HepG2 (cell line): ENCODE data around the gene DGAT2. TPM values are rescaled to one million over a fixed set of nuclear protein-coding genes. Genes with fewer than 3 reads are reported as not detected.
A peak's percentile ranks its signal among the peaks of the same experiment; 100 is the strongest.

ENCODE experiments used
- KDM3A ChIP-seq: IDR thresholded peaks from 2 replicates; pipeline ENCODE4 v1.6.1; 2018; ENCODE audit warnings: low read depth, missing compliant biosample characterization
- MTA1 ChIP-seq: sonication (generic); formaldehyde crosslinking; IDR thresholded peaks from 2 replicates; pipeline ENCODE4 v1.4.0; 2020; ENCODE audit warnings: missing genetic modification reagents, mild to moderate bottlenecking, borderline replicate concordance
- NFE2L1 ChIP-seq: sonication (generic); formaldehyde crosslinking; IDR thresholded peaks from 2 replicates; pipeline ENCODE4 v1.4.0; 2020; ENCODE audit warnings: missing genetic modification reagents, mild to moderate bottlenecking, borderline replicate concordance
- SIN3A ChIP-seq: IDR thresholded peaks from 2 replicates; pipeline ENCODE4 v1.6.1; 2011; ENCODE audit warnings: low read depth, mild to moderate bottlenecking, control low read depth, low read length, borderline replicate concordance
- THYN1 ChIP-seq: sonication (generic); formaldehyde crosslinking; IDR thresholded peaks from 2 replicates; pipeline ENCODE4 v1.8.1; 2023; ENCODE audit warnings: low read depth, mild to moderate bottlenecking, moderate library complexity, missing genetic modification reagents, borderline replicate concordance
- ZBTB3 ChIP-seq: sonication (generic); formaldehyde crosslinking; IDR thresholded peaks from 2 replicates; pipeline ENCODE4 v1.4.0; 2020; ENCODE audit warnings: low read depth, mild to moderate bottlenecking, moderate library complexity, missing genetic modification reagents, borderline replicate concordance
- ZEB1 ChIP-seq: IDR thresholded peaks from 2 replicates; pipeline ENCODE4 v1.6.1; 2012; ENCODE audit warnings: mild to moderate bottlenecking, low read depth, inconsistent platforms; ENCODE audit not compliant: insufficient replicate concordance
- ZNF598 ChIP-seq: sonication (generic); formaldehyde crosslinking; IDR thresholded peaks from 2 replicates; pipeline ENCODE4 v1.5.1; 2020; ENCODE audit warnings: mild to moderate bottlenecking, missing genetic modification reagents, borderline replicate concordance
- ZNF766 ChIP-seq: sonication (generic); formaldehyde crosslinking; IDR thresholded peaks from 2 replicates; pipeline ENCODE4 v1.5.0; 2020; ENCODE audit warnings: missing genetic modification reagents, borderline replicate concordance
- polyA plus RNA-seq, 8 experiments: library from polyadenylated mRNA; depleted of rRNA in 3 of 8; stranded (reverse) in 7 of 8; unstranded in 1 of 8; fragments of >200 nt; fragmentation: Illumina TruSeq in 4 of 8; extraction: Trizol in 4 of 8; gene quantifications; 2 replicates each; pipeline versions ENCODE4 v1.2.1 to v1.2.3, GENCODE V29; 2011 to 2016; ENCODE audit warnings: low read depth in 4 of 8, missing spikeins in 1 of 8, mixed read lengths in 1 of 8; ENCODE audit not compliant: insufficient read depth in 1 of 8
- total RNA-seq, 5 experiments: library from RNA; depleted of rRNA; stranded (reverse); fragments of >200 nt; fragmentation: Illumina TruSeq; extraction: Trizol; gene quantifications; 2 replicates each; pipeline ENCODE4 v1.2.3, GENCODE V29; 2016; ENCODE audit warnings: low read depth in 1 of 5
- TF ChIP-seq, protein P1 (sequence below): sonication (generic); formaldehyde crosslinking; IDR thresholded peaks from 2 replicates; pipeline ENCODE4 v1.5.1; 2020; ENCODE audit warnings: mild to moderate bottlenecking, moderate library complexity, missing genetic modification reagents
- TF ChIP-seq, protein P2 (sequence below): sonication (generic); formaldehyde crosslinking; IDR thresholded peaks from 2 replicates; pipeline ENCODE4 v1.4.0; 2020; ENCODE audit warnings: mild to moderate bottlenecking, missing genetic modification reagents
- TF ChIP-seq, protein P3 (sequence below): sonication (generic); formaldehyde crosslinking; IDR thresholded peaks from 2 replicates; pipeline ENCODE4 v1.8.0; 2023; ENCODE audit warnings: mild to moderate bottlenecking, missing genetic modification reagents
- TF ChIP-seq, protein P4 (sequence below): sonication (generic); formaldehyde crosslinking; IDR thresholded peaks from 2 replicates; pipeline ENCODE4 v1.4.0; 2020; ENCODE audit warnings: mild to moderate bottlenecking, missing genetic modification reagents, borderline replicate concordance
- TF ChIP-seq, protein P5 (sequence below): sonication (generic); formaldehyde crosslinking; IDR thresholded peaks from 2 replicates; pipeline ENCODE4 v1.5.1; 2020; ENCODE audit warnings: missing genetic modification reagents, mild to moderate bottlenecking, borderline replicate concordance

Gene DGAT2
- total and polyA plus RNA-seq, 2 of the 13 experiments (the other 11 are each of a cell fraction or from before 2014, with no cell fraction given), result 39.0 to 65.6 TPM

DNA sequence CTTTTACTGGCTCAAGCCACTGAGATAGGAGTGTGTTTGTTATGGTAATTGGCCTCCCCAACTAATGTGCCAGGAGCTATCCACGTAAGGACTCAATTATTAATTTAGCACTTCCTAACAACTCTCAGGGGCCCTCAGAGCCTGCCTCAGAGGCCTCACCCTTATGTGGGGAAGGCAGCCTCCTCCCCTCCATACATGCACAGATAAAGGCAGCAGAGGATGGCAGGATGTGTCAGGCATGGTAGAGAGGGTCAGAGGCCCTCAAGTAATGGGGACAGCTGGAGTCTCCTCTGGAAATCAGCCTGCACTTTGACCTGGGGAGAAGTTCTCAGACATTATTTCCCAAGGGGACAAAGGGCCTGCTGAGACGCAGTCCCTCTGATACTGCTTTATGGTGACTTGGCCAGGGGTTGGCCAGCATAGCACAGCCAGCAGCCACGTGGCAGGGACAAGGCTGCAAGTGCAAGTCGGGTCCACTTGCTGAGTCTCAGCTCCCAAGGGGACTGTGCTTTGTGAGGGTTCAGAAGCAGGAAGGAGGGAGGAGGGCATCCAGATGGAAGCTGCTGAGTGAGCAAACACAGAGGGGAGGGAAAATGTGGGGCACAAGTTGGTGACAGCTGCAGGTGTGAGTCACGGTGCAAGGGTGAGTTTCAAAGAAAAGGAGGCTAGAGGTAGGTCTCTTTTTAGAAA lies 33.9 kb upstream of the DGAT2 start (continued):
- TF ChIP-seq, protein P1, sequence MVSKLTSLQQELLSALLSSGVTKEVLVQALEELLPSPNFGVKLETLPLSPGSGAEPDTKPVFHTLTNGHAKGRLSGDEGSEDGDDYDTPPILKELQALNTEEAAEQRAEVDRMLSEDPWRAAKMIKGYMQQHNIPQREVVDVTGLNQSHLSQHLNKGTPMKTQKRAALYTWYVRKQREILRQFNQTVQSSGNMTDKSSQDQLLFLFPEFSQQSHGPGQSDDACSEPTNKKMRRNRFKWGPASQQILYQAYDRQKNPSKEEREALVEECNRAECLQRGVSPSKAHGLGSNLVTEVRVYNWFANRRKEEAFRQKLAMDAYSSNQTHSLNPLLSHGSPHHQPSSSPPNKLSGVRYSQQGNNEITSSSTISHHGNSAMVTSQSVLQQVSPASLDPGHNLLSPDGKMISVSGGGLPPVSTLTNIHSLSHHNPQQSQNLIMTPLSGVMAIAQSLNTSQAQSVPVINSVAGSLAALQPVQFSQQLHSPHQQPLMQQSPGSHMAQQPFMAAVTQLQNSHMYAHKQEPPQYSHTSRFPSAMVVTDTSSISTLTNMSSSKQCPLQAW, result no peak
- TF ChIP-seq, protein P2, sequence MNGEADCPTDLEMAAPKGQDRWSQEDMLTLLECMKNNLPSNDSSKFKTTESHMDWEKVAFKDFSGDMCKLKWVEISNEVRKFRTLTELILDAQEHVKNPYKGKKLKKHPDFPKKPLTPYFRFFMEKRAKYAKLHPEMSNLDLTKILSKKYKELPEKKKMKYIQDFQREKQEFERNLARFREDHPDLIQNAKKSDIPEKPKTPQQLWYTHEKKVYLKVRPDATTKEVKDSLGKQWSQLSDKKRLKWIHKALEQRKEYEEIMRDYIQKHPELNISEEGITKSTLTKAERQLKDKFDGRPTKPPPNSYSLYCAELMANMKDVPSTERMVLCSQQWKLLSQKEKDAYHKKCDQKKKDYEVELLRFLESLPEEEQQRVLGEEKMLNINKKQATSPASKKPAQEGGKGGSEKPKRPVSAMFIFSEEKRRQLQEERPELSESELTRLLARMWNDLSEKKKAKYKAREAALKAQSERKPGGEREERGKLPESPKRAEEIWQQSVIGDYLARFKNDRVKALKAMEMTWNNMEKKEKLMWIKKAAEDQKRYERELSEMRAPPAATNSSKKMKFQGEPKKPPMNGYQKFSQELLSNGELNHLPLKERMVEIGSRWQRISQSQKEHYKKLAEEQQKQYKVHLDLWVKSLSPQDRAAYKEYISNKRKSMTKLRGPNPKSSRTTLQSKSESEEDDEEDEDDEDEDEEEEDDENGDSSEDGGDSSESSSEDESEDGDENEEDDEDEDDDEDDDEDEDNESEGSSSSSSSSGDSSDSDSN (CRISPR knock-in tag), result peak; percentile 23; the same call in 1 of the 2 replicates
- TF ChIP-seq ZNF766 (CRISPR knock-in tag) (no peak), ZBTB3 (CRISPR knock-in tag) (no peak), ZEB1 (no peak), NFE2L1 (CRISPR knock-in tag) (no peak), THYN1 (no peak), MTA1 (CRISPR knock-in tag) (no peak), SIN3A (no peak), ZNF598 (CRISPR knock-in tag) (no peak), KDM3A (no peak)
- TF ChIP-seq, protein P3, sequence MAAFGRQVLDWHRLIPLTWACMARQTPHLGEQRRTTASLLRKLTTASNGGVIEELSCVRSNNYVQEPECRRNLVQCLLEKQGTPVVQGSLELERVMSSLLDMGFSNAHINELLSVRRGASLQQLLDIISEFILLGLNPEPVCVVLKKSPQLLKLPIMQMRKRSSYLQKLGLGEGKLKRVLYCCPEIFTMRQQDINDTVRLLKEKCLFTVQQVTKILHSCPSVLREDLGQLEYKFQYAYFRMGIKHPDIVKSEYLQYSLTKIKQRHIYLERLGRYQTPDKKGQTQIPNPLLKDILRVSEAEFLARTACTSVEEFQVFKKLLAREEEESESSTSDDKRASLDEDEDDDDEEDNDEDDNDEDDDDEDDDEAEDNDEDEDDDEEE (CRISPR knock-in tag), result no peak
- TF ChIP-seq, protein P4, sequence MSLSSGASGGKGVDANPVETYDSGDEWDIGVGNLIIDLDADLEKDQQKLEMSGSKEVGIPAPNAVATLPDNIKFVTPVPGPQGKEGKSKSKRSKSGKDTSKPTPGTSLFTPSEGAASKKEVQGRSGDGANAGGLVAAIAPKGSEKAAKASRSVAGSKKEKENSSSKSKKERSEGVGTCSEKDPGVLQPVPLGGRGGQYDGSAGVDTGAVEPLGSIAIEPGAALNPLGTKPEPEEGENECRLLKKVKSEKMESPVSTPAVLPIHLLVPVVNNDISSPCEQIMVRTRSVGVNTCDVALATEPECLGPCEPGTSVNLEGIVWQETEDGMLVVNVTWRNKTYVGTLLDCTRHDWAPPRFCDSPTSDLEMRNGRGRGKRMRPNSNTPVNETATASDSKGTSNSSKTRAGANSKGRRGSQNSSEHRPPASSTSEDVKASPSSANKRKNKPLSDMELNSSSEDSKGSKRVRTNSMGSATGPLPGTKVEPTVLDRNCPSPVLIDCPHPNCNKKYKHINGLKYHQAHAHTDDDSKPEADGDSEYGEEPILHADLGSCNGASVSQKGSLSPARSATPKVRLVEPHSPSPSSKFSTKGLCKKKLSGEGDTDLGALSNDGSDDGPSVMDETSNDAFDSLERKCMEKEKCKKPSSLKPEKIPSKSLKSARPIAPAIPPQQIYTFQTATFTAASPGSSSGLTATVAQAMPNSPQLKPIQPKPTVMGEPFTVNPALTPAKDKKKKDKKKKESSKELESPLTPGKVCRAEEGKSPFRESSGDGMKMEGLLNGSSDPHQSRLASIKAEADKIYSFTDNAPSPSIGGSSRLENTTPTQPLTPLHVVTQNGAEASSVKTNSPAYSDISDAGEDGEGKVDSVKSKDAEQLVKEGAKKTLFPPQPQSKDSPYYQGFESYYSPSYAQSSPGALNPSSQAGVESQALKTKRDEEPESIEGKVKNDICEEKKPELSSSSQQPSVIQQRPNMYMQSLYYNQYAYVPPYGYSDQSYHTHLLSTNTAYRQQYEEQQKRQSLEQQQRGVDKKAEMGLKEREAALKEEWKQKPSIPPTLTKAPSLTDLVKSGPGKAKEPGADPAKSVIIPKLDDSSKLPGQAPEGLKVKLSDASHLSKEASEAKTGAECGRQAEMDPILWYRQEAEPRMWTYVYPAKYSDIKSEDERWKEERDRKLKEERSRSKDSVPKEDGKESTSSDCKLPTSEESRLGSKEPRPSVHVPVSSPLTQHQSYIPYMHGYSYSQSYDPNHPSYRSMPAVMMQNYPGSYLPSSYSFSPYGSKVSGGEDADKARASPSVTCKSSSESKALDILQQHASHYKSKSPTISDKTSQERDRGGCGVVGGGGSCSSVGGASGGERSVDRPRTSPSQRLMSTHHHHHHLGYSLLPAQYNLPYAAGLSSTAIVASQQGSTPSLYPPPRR (CRISPR knock-in tag), result no peak
- TF ChIP-seq, protein P5, sequence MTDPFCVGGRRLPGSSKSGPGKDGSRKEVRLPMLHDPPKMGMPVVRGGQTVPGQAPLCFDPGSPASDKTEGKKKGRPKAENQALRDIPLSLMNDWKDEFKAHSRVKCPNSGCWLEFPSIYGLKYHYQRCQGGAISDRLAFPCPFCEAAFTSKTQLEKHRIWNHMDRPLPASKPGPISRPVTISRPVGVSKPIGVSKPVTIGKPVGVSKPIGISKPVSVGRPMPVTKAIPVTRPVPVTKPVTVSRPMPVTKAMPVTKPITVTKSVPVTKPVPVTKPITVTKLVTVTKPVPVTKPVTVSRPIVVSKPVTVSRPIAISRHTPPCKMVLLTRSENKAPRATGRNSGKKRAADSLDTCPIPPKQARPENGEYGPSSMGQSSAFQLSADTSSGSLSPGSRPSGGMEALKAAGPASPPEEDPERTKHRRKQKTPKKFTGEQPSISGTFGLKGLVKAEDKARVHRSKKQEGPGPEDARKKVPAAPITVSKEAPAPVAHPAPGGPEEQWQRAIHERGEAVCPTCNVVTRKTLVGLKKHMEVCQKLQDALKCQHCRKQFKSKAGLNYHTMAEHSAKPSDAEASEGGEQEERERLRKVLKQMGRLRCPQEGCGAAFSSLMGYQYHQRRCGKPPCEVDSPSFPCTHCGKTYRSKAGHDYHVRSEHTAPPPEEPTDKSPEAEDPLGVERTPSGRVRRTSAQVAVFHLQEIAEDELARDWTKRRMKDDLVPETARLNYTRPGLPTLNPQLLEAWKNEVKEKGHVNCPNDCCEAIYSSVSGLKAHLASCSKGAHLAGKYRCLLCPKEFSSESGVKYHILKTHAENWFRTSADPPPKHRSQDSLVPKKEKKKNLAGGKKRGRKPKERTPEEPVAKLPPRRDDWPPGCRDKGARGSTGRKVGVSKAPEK (CRISPR knock-in tag), result no peak
